ENCODE data around the gene ELMO1.

ELMO1 gene, protein sequence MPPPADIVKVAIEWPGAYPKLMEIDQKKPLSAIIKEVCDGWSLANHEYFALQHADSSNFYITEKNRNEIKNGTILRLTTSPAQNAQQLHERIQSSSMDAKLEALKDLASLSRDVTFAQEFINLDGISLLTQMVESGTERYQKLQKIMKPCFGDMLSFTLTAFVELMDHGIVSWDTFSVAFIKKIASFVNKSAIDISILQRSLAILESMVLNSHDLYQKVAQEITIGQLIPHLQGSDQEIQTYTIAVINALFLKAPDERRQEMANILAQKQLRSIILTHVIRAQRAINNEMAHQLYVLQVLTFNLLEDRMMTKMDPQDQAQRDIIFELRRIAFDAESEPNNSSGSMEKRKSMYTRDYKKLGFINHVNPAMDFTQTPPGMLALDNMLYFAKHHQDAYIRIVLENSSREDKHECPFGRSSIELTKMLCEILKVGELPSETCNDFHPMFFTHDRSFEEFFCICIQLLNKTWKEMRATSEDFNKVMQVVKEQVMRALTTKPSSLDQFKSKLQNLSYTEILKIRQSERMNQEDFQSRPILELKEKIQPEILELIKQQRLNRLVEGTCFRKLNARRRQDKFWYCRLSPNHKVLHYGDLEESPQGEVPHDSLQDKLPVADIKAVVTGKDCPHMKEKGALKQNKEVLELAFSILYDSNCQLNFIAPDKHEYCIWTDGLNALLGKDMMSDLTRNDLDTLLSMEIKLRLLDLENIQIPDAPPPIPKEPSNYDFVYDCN

DNA sequence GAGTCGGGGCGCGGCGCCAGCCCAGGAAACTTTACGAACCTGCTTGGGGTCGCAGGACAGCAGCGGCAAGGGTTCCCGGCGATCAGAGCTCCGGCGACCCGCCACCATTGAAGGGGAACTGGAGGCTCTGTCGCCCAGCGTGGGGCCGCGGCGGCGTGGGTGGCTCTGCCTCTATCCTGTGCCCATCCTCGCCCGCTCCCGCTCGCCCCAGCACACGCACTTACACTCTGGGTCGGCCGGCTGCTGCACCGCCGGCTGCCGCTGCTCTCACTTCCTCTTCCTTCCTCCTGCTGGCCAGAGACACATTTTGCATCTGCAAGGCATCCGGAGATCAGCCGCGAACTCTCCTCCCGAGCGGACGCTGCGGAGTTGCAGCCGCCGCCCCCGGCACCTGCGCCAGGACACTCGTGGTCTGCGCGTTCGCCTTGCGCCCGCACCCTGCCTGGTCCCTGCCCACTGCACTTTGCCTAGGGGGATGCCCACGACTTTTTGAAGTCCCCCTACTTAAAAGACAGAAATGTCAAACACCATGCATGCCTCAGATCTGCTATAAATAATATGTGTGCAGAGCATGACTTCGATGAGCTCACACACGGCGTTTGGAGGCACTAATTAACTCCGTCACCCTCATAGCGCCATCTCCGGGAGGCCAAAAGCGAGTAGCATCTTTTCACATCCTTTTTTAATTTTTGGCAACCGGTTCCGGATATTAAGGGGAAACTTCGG lies at the start of gene ELMO1:
Gene ELMO1, minus strand, starts transcription at position 229 of the 726 bp plus-strand sequence. CDS start 106,174 bp downstream, outside the sequence.
- FAIRE-seq = no peak

DNA sequence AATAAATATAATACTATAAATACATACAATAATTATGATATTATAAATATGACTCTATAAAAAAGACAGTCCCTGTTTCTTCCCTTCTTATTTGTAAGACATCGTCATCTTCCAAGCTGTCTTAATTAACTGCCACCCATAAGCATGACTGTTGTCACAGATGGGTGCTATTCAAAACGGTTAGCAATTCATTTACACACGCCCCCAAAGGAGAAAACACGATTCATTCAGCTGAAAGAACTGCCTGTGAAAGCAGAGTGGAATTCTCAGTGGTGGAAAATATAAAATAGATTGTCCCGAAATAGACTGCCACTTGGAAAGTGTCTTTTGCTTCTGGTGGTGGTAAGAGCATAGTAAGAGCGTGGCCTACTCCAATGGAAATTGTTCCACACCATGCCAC lies 48.9 kb upstream of the ELMO1 start:
- TF ChIP-seq, protein P1, sequence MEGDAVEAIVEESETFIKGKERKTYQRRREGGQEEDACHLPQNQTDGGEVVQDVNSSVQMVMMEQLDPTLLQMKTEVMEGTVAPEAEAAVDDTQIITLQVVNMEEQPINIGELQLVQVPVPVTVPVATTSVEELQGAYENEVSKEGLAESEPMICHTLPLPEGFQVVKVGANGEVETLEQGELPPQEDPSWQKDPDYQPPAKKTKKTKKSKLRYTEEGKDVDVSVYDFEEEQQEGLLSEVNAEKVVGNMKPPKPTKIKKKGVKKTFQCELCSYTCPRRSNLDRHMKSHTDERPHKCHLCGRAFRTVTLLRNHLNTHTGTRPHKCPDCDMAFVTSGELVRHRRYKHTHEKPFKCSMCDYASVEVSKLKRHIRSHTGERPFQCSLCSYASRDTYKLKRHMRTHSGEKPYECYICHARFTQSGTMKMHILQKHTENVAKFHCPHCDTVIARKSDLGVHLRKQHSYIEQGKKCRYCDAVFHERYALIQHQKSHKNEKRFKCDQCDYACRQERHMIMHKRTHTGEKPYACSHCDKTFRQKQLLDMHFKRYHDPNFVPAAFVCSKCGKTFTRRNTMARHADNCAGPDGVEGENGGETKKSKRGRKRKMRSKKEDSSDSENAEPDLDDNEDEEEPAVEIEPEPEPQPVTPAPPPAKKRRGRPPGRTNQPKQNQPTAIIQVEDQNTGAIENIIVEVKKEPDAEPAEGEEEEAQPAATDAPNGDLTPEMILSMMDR (IDR thresholded peaks at IDR 0.05; ENCODE audit: insufficient read depth, missing control alignments) = no peak
- DNase-seq (ENCODE audit: insufficient read length, low spot score) (no peak), FAIRE-seq (no peak)

More for the DNA sequence above, at the start of gene ELMO1:
- no peak for DNase-seq (ENCODE audit: insufficient read length, low spot score)
- TF ChIP-seq, protein P1 (IDR thresholded peaks at IDR 0.05; ENCODE audit: insufficient read depth, missing control alignments) = peak; percentile 7

DNA sequence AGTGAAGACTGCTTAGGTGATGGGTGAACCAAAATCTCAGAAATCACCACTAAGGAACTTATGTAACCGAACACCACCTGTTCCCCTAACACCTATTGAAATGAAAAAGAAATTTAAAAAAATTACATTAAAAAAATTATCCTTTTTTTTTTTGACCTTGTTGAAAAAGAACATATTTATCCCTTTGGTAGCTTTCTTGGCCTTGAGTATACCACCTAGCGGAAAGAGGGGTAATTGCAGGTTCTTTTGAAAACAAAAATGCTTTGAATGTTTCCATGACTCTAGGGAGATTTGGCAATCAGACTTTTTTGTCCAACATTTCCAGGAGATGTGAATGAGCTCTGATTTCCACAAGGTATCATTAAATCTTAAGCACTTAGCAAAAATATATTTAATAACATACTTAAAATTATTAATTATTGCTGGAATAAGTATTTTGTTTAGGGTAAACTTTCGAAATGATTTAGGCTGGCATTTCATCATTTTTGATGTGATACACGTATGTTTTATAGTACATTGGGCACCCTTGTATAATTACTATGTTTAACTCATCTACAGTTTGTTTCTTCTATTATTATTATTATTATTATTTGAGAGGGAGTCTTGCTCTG lies 47.0 kb upstream of the ELMO1 start:
- TF ChIP-seq, protein P1 (IDR thresholded peaks at IDR 0.05; ENCODE audit: insufficient read depth, missing control alignments) = peak; percentile 58
- FAIRE-seq = no peak

GRCh38 chr7:37494926-37495325 lies 46.3 kb upstream of the ELMO1 start:
- TF ChIP-seq, protein P1 (IDR thresholded peaks at IDR 0.05; ENCODE audit: insufficient read depth, missing control alignments) = no peak
- no peak for DNase-seq (ENCODE audit: insufficient read length, low spot score)
- FAIRE-seq = no peak

More for the DNA sequence above, 47.0 kb upstream of the ELMO1 start:
- no peak for DNase-seq (ENCODE audit: insufficient read length, low spot score)

DNA sequence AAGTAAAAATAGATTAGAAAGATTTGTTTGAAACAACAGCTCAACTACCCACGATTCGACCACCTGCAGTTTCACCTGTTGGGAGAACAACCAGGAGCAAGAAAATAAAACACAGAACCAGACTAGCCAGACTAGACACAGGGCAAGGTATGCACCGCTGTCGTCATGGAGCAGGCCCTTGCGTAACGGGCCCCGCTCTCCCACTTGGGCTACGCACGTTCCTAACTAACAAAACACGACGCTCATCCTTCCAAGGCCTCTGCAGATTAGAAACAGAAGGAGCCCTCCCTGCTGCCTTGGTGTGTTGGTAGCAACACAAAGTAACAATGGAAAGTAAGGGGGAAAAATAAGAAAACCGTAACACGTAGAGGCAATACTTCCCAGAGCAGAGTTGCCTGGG lies 45.1 kb upstream of the ELMO1 start:
- DNase-seq (ENCODE audit: insufficient read length, low spot score) (no peak), FAIRE-seq (no peak)

DNA sequence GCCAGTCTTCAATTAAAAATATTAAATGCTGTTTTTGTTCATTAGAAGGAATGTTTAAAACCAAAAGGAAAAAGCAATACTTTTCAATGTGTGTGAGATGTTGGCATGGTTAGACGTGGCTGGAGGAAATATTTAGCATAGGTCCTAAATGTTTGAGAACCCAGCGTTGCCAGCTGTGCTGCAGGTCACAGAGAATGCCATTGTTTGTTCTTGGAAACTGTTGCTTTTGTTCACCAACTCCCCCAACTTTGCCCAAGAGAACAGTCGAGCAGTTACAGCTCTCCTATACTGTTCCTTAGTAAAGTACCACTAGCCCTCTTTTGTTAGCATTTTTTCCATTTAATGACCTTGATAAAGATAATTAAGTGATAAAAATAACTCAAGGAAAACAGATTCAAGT lies 44.5 kb upstream of the ELMO1 start:
- TF ChIP-seq, protein P1 (IDR thresholded peaks at IDR 0.05; ENCODE audit: insufficient read depth, missing control alignments) = no peak
- FAIRE-seq (no peak), DNase-seq (ENCODE audit: insufficient read length, low spot score) (no peak)

More for the DNA sequence above, 45.1 kb upstream of the ELMO1 start:
- TF ChIP-seq, protein P1 (IDR thresholded peaks at IDR 0.05; ENCODE audit: insufficient read depth, missing control alignments) = no peak
